Measurements from ENCODE around the gene RPS6KA2.
A peak's percentile ranks its signal among the peaks of the same experiment; 100 is the strongest.

The RPS6KA2 gene

GRCh38 chr6:166465671-166466087 lies 161.4 kb downstream of the RPS6KA2 start:
- no peak for DNase-seq (ENCODE audit: low spot score)

DNA sequence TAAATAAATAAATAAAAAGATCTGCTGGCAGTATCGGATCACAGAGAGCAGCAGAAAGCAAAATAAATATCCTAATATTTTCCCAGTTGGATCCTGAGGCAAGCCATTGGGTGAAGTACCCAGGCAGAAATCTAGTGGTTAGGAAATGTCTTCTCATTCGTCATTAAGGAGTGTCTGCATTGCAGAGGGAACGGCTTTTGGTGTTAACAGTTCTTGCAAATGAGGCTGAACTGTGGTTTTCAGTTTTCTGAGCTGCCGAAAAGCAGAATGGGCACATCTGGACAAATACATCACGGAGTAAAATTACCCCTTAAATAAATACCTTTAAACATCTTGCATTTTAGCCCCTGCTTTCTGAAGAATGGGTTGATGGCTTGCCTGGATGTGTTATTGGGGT lies 162.1 kb downstream of the RPS6KA2 start:
- peak; percentile 23 for DNase-seq (ENCODE audit: low spot score)

DNA sequence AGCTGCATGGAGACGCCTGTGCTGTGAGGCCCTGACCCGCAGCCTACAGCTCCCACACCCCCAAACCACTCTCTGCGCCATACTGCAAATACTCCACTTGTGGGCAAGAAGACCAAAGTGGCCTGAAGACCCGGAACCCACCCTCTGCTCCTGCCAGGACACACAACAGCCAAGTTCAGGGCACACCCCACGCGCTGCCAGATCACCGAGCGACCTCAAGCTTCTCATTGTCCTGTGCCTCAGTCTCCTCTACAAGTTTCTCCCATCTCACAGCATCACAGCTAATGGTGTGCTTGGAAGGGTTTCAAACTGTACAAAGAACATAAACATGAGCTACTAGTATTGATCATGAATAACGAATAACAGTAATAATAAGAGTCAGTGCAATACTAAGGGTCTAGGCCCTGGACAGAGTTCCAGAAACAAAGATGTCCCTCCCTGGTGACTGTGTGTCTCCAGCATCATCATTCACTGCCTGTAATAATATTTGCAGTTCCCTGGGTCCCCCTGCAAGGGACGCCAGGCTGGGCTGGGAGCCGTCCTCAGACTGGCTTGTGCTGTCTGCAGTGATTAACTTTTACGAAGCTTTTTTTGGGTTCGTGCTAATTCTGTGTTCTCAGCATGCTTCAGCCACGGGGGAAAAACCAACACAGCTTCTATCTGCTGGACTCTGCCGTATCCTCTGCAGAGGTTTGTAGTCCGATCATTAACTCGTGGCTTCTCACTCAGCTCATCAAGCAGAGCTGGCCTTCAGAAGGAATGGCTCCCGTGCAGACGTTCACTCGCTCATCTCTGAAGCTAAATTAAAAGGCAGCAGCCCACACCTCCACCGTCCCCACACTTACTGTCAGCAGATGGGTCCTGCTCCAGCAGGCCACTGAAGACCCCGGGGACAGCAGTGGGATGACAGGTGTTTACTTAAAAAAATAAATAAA lies 162.7 kb downstream of the RPS6KA2 start:
- no peak for DNase-seq (ENCODE audit: low spot score)

- no peak for DNase-seq (ENCODE audit: low spot score)
Measured at GRCh38 chr6:166463359-166464067, 163.5 kb downstream of the RPS6KA2 start.

GRCh38 chr6:166462461-166463135 lies 164.5 kb downstream of the RPS6KA2 start:
- no peak for DNase-seq (ENCODE audit: low spot score)

DNA sequence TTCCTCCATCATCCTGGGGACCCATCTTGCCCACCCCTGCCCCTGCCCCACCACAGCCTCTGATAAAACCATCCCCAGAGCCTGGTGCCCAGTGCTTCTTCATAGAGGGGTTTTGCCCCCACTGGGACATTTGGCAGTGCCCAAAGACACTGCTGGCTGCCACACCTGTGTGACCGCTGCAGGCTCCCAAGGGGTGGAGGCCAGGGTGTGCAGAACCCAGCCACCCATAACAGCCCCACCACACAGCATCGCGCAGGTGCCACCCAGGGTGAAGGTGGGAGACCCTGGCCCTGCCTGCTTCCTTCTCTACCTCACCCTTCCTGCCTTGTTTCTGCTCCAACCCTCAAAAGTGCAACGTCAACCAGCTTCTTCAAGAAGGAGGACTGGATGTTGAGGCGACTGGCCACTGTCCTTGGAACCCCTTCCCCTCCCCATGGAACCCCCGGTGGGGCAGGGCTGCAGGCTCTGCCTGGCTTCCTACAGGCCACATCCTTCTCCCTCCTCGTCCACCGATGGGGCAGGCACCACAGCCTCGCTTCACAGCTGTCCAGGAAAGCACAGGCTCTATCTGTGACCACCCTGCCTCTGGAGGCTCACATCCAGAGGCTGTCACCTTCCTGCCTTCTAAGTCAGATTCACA lies 165.1 kb downstream of the RPS6KA2 start:
- DNase-seq (ENCODE audit: low spot score) = peak; percentile 23

- no peak for DNase-seq (ENCODE audit: low spot score)
Measured at GRCh38 chr6:166460473-166461437, 166.3 kb downstream of the RPS6KA2 start.

GRCh38 chr6:166459906-166460305 lies 167.1 kb downstream of the RPS6KA2 start:
- DNase-seq (ENCODE audit: low spot score) = no peak

GRCh38 chr6:166459272-166459671 lies 167.8 kb downstream of the RPS6KA2 start:
- no peak for DNase-seq (ENCODE audit: low spot score)

DNA sequence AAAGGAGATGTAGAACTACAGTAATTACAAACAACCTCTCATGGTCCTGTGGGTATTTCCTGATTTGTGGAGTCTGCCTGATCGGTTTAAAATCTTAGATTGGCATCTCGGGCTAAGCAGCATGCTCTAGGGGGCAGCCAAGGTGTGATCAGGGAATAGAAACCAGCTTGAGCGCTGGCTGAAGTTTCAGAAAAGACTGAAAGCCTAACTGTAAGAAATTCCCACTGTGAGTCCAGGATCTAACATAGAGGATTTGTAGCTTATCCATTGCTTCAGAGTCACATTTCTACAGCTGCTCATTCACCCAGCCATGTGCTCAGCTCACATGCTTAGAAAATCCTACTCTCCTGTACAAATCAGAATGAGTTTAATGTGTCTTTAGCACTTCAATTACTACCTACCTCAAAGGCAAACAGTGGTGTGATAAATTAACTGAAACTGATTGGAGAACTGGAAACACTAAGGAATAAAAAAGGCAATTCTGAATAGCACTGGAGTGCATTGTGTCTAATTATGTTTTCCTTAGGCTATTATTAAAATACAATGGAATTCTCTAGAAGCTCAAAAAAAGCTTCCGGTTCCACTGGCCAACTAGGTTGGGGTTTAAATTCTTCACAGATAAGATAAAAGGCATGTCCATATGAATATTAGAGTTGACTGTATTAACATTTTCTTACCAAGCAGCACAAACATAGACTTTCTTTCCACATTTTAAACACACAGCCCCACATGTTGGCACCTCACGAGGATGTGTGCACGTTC lies 170.5 kb downstream of the RPS6KA2 start:
- DNase-seq (ENCODE audit: low spot score) = peak; percentile 32

DNA sequence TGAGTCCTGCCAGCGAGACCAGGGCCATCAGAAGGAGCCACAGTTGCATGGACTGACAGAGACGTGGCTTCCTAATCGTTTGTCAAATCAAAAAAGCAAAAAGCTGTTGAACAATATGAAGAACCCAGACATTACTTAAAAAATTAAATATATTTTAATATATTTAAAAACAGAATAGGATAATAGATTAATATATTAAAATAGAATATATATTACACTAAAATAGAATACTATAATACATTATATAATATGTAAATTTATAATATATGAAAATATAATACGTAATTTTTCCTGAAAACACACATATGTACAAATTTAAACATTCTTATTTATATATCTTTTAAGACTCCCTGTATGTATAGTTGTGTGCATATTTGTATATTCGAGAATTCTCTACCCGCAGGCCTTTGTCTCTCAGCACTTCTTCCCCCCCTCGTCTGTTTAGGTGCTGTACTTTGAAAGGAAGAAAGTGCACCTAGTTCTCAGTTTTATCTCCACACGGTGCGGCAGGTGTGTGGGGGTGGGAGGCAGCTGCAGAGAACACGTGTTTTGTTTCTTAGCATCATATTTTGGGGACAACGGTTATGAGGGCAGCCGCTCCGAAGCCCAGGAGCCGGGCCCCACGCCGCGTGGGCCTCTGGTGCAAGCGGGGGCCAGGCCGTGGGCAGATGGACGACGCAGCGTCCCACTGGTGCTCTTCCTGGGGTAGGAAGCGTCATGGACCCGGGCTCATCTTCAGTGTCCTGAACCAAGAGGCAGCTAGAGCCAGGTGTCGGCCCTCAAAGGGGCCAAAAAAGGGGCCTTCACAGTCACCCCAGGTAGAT lies 172.1 kb downstream of the RPS6KA2 start:
- no peak for DNase-seq (ENCODE audit: low spot score)

- no peak for DNase-seq (ENCODE audit: low spot score)
Measured at GRCh38 chr6:166453651-166454050, 173.4 kb downstream of the RPS6KA2 start.

GRCh38 chr6:166450167-166450873 lies 176.7 kb downstream of the RPS6KA2 start:
- no peak for DNase-seq (ENCODE audit: low spot score)

GRCh38 chr6:166449641-166450040 lies 177.4 kb downstream of the RPS6KA2 start:
- DNase-seq (ENCODE audit: low spot score) = no peak

GRCh38 chr6:166449036-166449435 lies 178.0 kb downstream of the RPS6KA2 start:
- DNase-seq (ENCODE audit: low spot score) = no peak

GRCh38 chr6:166448432-166448831 lies 178.6 kb downstream of the RPS6KA2 start:
- no peak for DNase-seq (ENCODE audit: low spot score)

DNA sequence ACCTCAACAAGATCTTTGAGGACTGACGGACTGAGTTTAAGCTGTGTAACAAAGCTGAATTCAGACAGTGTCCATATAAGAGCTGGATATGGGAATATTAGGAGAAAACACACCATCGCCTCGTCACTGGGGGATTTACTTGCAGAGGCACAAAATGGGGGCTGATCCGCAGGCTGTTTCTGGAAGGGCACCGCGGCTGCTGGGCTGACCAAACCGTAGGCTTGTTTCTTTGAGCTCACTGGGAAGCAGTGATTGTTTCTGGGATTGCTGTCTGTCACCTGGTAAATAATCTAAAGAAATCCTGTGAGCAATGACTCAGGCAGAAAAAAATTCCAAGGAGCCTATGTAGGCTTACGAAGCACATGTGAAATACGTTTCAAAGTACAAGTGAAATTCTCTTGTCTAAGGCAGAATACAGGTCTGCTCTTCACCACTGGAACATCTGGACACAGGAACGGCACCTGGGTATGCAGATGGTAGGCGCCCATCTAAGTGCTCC lies 180.4 kb downstream of the RPS6KA2 start:
- DNase-seq (ENCODE audit: low spot score) = no peak

- DNase-seq (ENCODE audit: low spot score) = no peak
Measured at GRCh38 chr6:166446146-166446545, 180.9 kb downstream of the RPS6KA2 start.

All from NAMALWA (cell line).